ENCODE results near the gene SPTB. TPM values are rescaled to one million over a fixed set of nuclear protein-coding genes. Genes with fewer than 3 reads are reported as not detected.

Gene SPTB
- total and polyA plus RNA-seq, 8 donors, result 2.2 to 4.7 (median 3.3) TPM

- no peak overlapping the region for H3K4me3 ChIP-seq
- no peak overlapping the region for H3K27ac ChIP-seq
- ATAC-seq, result no peak
- peak in 1 of 4 donors; percentile 21 for DNase-seq
- peaks cover 6 to 25% of the 10 kb centered on the region in 2 donors for H3K4me1 ChIP-seq
- H3K9me3 ChIP-seq, result no peaks in the 10 kb centered on the region
- no peak for TF ChIP-seq CTCF (IDR thresholded peaks at IDR 0.05)
- intact Hi-C loops (cut with DNase I), result no loop called here
- H3K36me3 ChIP-seq, result no peaks in the 10 kb centered on the region
- H3K27me3 ChIP-seq, result peaks cover 0 to 21% of the 10 kb centered on the region in 2 donors
These were observed 113.9 kb downstream of the SPTB start for GRCh38 chr14:64765740-64766302.

DNA sequence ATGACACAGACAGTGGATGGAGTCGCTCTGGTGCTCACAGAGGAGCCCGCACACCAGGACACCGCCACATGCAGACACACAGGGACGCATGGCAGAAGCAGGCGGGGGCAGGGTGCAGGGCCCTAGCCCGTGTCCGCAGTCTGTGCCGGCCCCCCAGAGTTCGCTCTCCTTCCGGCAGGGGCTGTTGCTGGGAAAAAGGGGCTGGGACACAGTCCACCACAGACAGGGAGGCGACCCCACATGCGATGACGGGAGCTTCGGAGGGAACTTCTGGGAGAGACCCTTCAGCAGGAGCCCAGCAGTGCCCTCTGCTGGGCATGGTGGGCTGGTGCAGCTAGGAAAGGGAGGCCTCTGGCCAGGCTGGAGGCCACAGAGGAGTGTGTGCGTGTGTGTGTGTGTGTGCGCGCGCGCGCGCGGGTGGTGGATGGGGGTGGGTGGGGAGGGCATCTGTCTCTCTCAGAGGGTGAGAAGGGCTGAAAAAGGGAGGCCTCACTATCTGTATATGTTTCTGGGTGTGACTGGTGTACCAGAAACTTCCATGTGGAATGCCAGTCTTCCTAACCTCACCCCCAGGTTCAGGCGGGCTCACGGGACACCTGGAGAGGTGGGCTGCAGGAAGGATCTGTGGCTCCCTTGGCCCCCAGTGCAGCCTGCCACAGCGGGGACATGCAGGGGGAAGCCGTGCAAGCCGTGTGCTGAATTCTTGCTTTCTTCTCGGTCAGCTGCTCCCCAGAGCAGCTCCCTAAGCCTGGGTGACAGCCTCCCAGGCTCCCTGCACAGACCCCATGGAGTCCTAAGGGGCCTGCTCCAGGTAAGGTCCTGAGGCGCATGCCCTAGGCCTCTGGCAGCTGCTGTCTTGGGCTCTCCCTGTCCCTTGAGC lies 114.8 kb downstream of the SPTB start:
- H3K36me3 ChIP-seq, result no peaks in the 10 kb centered on the region
- ATAC-seq (peak; percentile 86), DNase-seq (peak; percentile 70 to 91 (median 86))
- peaks cover 0 to 26% of the 10 kb centered on the region in 2 donors for H3K27me3 ChIP-seq
- H3K9me3 ChIP-seq, result no peaks in the 10 kb centered on the region
- intact Hi-C loops (cut with DNase I), result loop anchor here in 1 of 2 donors (5.0 kb wide), 1 partner anchor 93 kb away; no protein-coding TSS in a partner anchor
- H3K4me1 ChIP-seq, result peaks cover 6 to 26% of the 10 kb centered on the region in 2 donors
- no peak overlapping the region for H3K27ac ChIP-seq
- TF ChIP-seq CTCF (IDR thresholded peaks at IDR 0.05), result peak; percentile 84 to 88
- H3K4me3 ChIP-seq, result no peak overlapping the region

- TF ChIP-seq CTCF (IDR thresholded peaks at IDR 0.05), result no peak
- ATAC-seq (no peak), DNase-seq (peak in 2 of 4 donors; percentile 21 to 33)
- intact Hi-C loops (cut with DNase I), result loop anchor here in 1 of 2 donors (5.0 kb wide), 1 partner anchor 92 kb away; no protein-coding TSS in a partner anchor
- Histone ChIP-seq H3K27me3 (peaks cover 0 to 26% of the 10 kb centered on the region in 2 donors), H3K4me3 (no peak overlapping the region), H3K4me1 (peaks cover 9 to 26% of the 10 kb centered on the region in 2 donors), H3K27ac (no peak overlapping the region), H3K9me3 (no peaks in the 10 kb centered on the region), H3K36me3 (no peaks in the 10 kb centered on the region)
These were observed 115.7 kb downstream of the SPTB start for GRCh38 chr14:64763801-64764621.

DNA sequence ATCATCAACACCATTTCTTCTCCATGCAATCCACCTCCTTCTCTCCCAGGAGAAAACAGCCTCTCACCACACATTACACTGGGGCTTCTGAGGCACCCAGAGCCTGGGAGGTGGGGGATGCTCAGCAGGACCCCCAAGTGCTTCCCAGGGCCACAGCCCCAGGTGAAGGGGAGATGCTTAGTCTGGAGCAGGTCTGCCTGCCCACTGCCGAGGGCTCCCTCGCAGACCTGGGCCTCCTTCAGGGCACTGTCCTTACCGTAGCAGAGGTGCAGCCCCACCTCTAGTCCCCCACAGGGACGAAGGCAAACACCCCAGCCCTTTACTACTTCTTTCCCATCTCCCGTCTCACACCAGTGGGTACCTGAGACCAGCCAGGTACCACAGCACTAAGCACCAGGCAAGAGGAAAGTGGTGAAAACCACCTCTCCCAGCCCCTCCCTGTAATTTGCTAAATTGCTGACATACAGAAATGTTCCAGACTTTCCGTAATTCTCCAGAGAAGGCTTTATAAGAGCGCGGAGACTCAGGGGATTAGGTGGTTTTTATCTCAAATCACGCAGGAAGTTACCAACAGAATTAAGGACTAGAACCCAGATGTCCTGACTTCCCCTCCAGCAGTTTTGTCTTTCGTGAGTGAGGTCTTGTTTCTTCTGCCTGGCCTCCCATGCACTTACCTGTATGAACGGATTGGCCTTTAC lies 116.5 kb downstream of the SPTB start:
- intact Hi-C loops (cut with DNase I), result loop anchor here in 1 of 2 donors (5.0 kb wide), 1 partner anchor 91 kb away; no protein-coding TSS in a partner anchor
- Histone ChIP-seq H3K4me3 (no peak overlapping the region), H3K4me1 (peaks cover 17 to 30% of the 10 kb centered on the region in 2 donors), H3K27me3 (peaks cover 0 to 26% of the 10 kb centered on the region in 2 donors), H3K9me3 (no peaks in the 10 kb centered on the region), H3K36me3 (no peaks in the 10 kb centered on the region), H3K27ac (no peak overlapping the region)
- ATAC-seq, result no peak
- peak in 1 of 4 donors; percentile 16 for DNase-seq
- TF ChIP-seq CTCF (IDR thresholded peaks at IDR 0.05), result no peak
